OCI-LY3 (cell line): ENCODE measurements around the gene UQCRC1.

ENCODE experiments used
- H2AFZ ChIP-seq: fragments of 200-600, 300-600 bp; shearing (Covaris generic); 2 replicates; pipeline ENCODE4 v1.6.0; 2014; ENCODE audit warnings: antibody characterized with exemption, low read depth, low read length
- H3K27ac ChIP-seq: fragments of 200-600, 300-600 bp; sonication (generic); 2 replicates; pipeline ENCODE4 v1.5.1; 2014; ENCODE audit warnings: mild to moderate bottlenecking, low read length, moderate library complexity, mixed read lengths
- H3K27me3 ChIP-seq: fragments of 200-600, 300-600 bp; sonication (generic); 2 replicates; pipeline ENCODE4 v1.6.1; 2014; ENCODE audit warnings: low read depth, low read length, mixed read lengths
- H3K36me3 ChIP-seq: fragments of 200-600, 300-600 bp; sonication (generic); replicated peaks from 2 replicates; pipeline ENCODE3; 2014; ENCODE audit warnings: low read depth, low read length, mixed read lengths
- H3K4me1 ChIP-seq: fragments of 300-600, 200-600 bp; sonication (generic); 2 replicates; pipeline ENCODE4 v1.6.1; 2014; ENCODE audit warnings: low read length, mixed read lengths
- H3K4me2 ChIP-seq: fragments of 200-600, 300-600 bp; sonication (generic); 2 replicates; pipeline ENCODE4 v1.6.1; 2014; ENCODE audit warnings: low read length, mixed read lengths
- H3K4me3 ChIP-seq: fragments of 300-600, 200-600 bp; sonication (generic); 2 replicates; pipeline ENCODE4 v1.5.1; 2014; ENCODE audit warnings: antibody characterized with exemption, mild to moderate bottlenecking, low read length, moderate library complexity
- H3K79me2 ChIP-seq: fragments of 300-600, 200-600 bp; shearing (Covaris generic); 2 replicates; pipeline ENCODE4 v1.6.1; 2014; ENCODE audit warnings: mild to moderate bottlenecking, low read length, mixed read lengths
- H3K9ac ChIP-seq: fragments of 300-600, 200-600 bp; shearing (Covaris generic); 2 replicates; pipeline ENCODE4 v1.6.0; 2014; ENCODE audit warnings: mild to moderate bottlenecking, low read length, moderate library complexity
- H3K9me3 ChIP-seq: fragments of 200-600, 300-600 bp; shearing (Covaris generic); 2 replicates; pipeline ENCODE4 v1.6.1; 2014; ENCODE audit warnings: low read length, mixed read lengths; ENCODE audit not compliant: insufficient read depth
- H4K20me1 ChIP-seq: fragments of 200-600, 300-600 bp; sonication (generic); 2 replicates; pipeline ENCODE4 v1.6.1; 2016; ENCODE audit warnings: low read length, mixed read lengths; ENCODE audit not compliant: insufficient read depth
- EZH2phosphoT487 ChIP-seq: fragments of 200-600 bp; shearing (Covaris generic); IDR thresholded peaks from 2 replicates; pipeline ENCODE4 v1.6.1; 2018; ENCODE audit warnings: antibody characterized with exemption, mixed run types, low read depth
- TF ChIP-seq, protein P1 (sequence below): fragments of 200-600, 300-600 bp; sonication (generic); IDR thresholded peaks from 2 replicates; pipeline ENCODE4 v1.5.1; 2014; ENCODE audit warnings: antibody characterized with exemption, low read length, low read depth

The UQCRC1 gene

DNA sequence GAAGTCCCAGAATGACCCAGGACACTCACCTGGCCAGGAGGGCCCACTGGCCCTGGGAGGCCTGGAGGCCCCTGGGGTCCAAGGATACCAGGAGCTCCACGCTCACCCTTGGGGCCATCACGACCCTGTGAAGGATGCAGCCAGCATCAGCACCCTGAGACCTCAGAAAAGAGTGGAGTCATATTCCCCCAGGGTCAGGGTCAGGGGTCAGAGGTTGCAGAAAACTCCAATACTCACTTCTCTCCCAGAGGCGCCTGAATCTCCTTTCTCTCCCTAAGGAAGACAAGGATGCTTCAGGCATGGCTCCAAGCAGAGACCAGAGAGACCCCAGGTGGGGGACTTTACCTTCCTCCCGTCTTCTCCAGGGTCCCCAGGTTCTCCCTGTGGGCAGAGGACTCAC lies 32.8 kb downstream of the UQCRC1 start:
- Histone ChIP-seq H3K27ac (no peak overlapping the region), H3K4me2 (no peak overlapping the region), H2AFZ (no peak overlapping the region), H3K9me3 (no peaks in the 10 kb centered on the region), H3K79me2 (no peaks in the 10 kb centered on the region), H3K9ac (no peak overlapping the region), H3K4me1 (no peaks in the 10 kb centered on the region), H4K20me1 (no peaks in the 10 kb centered on the region), H3K27me3 (no peaks in the 10 kb centered on the region), H3K36me3 (no peaks in the 10 kb centered on the region), H3K4me3 (no peak overlapping the region)
- TF ChIP-seq, protein P1, sequence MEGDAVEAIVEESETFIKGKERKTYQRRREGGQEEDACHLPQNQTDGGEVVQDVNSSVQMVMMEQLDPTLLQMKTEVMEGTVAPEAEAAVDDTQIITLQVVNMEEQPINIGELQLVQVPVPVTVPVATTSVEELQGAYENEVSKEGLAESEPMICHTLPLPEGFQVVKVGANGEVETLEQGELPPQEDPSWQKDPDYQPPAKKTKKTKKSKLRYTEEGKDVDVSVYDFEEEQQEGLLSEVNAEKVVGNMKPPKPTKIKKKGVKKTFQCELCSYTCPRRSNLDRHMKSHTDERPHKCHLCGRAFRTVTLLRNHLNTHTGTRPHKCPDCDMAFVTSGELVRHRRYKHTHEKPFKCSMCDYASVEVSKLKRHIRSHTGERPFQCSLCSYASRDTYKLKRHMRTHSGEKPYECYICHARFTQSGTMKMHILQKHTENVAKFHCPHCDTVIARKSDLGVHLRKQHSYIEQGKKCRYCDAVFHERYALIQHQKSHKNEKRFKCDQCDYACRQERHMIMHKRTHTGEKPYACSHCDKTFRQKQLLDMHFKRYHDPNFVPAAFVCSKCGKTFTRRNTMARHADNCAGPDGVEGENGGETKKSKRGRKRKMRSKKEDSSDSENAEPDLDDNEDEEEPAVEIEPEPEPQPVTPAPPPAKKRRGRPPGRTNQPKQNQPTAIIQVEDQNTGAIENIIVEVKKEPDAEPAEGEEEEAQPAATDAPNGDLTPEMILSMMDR, result no peak
- no peak for TF ChIP-seq EZH2phosphoT487

- H3K4me2 ChIP-seq, result no peak overlapping the region
- H3K27ac ChIP-seq, result no peak overlapping the region
- no peak overlapping the region for H3K4me3 ChIP-seq
- H4K20me1 ChIP-seq, result no peaks in the 10 kb centered on the region
- H3K79me2 ChIP-seq, result no peaks in the 10 kb centered on the region
- no peak overlapping the region for H2AFZ ChIP-seq
- no peaks in the 10 kb centered on the region for H3K27me3 ChIP-seq
- no peak overlapping the region for H3K9ac ChIP-seq
- H3K36me3 ChIP-seq, result no peaks in the 10 kb centered on the region
- no peak for TF ChIP-seq EZH2phosphoT487
- TF ChIP-seq, protein P1, result no peak
- H3K4me1 ChIP-seq, result no peaks in the 10 kb centered on the region
- no peaks in the 10 kb centered on the region for H3K9me3 ChIP-seq
Measured at GRCh38 chr3:48575366-48575765, 34.1 kb downstream of the UQCRC1 start.

GRCh38 chr3:48573973-48574585 lies 35.4 kb downstream of the UQCRC1 start:
- TF ChIP-seq, protein P1, result no peak
- no peak for TF ChIP-seq EZH2phosphoT487
- Histone ChIP-seq H3K79me2 (no peaks in the 10 kb centered on the region), H3K27me3 (no peaks in the 10 kb centered on the region), H4K20me1 (no peaks in the 10 kb centered on the region), H2AFZ (no peak overlapping the region), H3K9me3 (no peaks in the 10 kb centered on the region), H3K4me1 (no peaks in the 10 kb centered on the region), H3K4me2 (no peak overlapping the region), H3K9ac (no peak overlapping the region), H3K36me3 (no peaks in the 10 kb centered on the region), H3K27ac (no peak overlapping the region), H3K4me3 (no peak overlapping the region)

DNA sequence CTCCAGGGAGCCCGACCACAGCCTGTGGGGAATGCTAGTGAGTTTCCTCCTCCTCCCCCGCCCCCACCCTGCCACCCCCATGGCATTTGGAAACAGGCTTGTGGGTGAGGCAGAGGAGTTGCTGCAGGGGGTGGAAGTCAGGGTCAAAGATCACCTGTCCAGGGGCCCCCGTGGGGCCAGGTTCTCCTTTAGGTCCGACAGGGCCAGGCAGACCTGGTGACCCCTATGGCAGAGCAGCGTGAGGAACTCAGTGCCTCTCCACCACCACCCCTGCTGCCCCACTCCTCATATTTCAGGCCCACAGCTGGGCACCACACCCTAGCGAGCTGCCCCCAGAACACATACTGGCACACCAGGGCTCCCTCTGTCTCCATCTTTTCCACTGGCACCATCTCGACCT lies 36.9 kb downstream of the UQCRC1 start:
- Histone ChIP-seq H4K20me1 (no peaks in the 10 kb centered on the region), H3K27me3 (no peaks in the 10 kb centered on the region), H2AFZ (no peak overlapping the region), H3K27ac (no peak overlapping the region), H3K9ac (no peak overlapping the region), H3K79me2 (no peaks in the 10 kb centered on the region), H3K9me3 (no peaks in the 10 kb centered on the region), H3K4me1 (no peaks in the 10 kb centered on the region), H3K4me3 (no peak overlapping the region), H3K4me2 (no peak overlapping the region), H3K36me3 (no peaks in the 10 kb centered on the region)
- TF ChIP-seq, protein P1, result no peak
